HEK293 (cell line): Measurements from ENCODE around the gene RGS14.

ENCODE experiments used
- GLI2 ChIP-seq: fragments of 450-650 bp; formaldehyde crosslinking; IDR thresholded peaks from 2 replicates; pipeline ENCODE4; 2017; ENCODE audit warnings: missing biosample characterization, missing genetic modification characterization, low read depth, borderline replicate concordance
- HOXD13 ChIP-seq: sonication (generic); formaldehyde crosslinking; IDR thresholded peaks from 2 replicates; pipeline ENCODE4 v1.8.0; 2022; ENCODE audit warnings: missing genetic modification reagents, borderline replicate concordance
- KLF1 ChIP-seq: fragments of 450-650 bp; formaldehyde crosslinking; IDR thresholded peaks from 2 replicates; pipeline ENCODE4 v1.5.1; 2016; ENCODE audit warnings: missing biosample characterization, missing genetic modification characterization
- PRDM1 ChIP-seq: fragments of 450-650 bp; formaldehyde crosslinking; IDR thresholded peaks from 2 replicates; pipeline ENCODE4; 2016; ENCODE audit warnings: missing biosample characterization, missing genetic modification characterization
- REPIN1 ChIP-seq: fragments of 450-650 bp; formaldehyde crosslinking; IDR thresholded peaks from 2 replicates; pipeline ENCODE4 v1.5.1; 2017; ENCODE audit warnings: missing biosample characterization, missing genetic modification characterization, low read depth
- SCRT1 ChIP-seq: fragments of 450-650 bp; formaldehyde crosslinking; IDR thresholded peaks from 2 replicates; pipeline ENCODE4 v1.5.1; 2016; ENCODE audit warnings: missing biosample characterization, missing genetic modification characterization, borderline replicate concordance
- SCRT2 ChIP-seq: fragments of 450-650 bp; formaldehyde crosslinking; IDR thresholded peaks from 2 replicates; pipeline ENCODE4 v1.5.1; 2016; ENCODE audit warnings: missing biosample characterization, missing genetic modification characterization
- ZBTB7A ChIP-seq: fragments of 450-650 bp; formaldehyde crosslinking; IDR thresholded peaks from 2 replicates; pipeline ENCODE4 v1.5.1; 2016; ENCODE audit warnings: low read depth, missing biosample characterization, missing genetic modification characterization
- ZNF133 ChIP-seq: fragments of 450-650 bp; formaldehyde crosslinking; IDR thresholded peaks from 2 replicates; pipeline ENCODE4 v1.5.1; 2016; ENCODE audit warnings: missing biosample characterization, missing genetic modification characterization
- ZNF16 ChIP-seq: fragments of 450-650 bp; formaldehyde crosslinking; IDR thresholded peaks from 2 replicates; pipeline ENCODE4 v1.5.1; 2016; ENCODE audit warnings: low read depth, missing biosample characterization, missing genetic modification characterization
- ZNF184 ChIP-seq: fragments of 450-650 bp; IDR thresholded peaks from 2 replicates; pipeline ENCODE4 v1.5.1; 2018; ENCODE audit warnings: missing biosample characterization, mild to moderate bottlenecking, missing genetic modification characterization
- ZNF2 ChIP-seq: fragments of 450-650 bp; formaldehyde crosslinking; IDR thresholded peaks from 2 replicates; pipeline ENCODE4 v1.5.1; 2016; ENCODE audit warnings: missing biosample characterization, missing genetic modification characterization
- ZNF266 ChIP-seq: fragments of 450-650 bp; formaldehyde crosslinking; IDR thresholded peaks from 2 replicates; pipeline ENCODE4 v1.5.1; 2016; ENCODE audit warnings: missing biosample characterization, missing genetic modification characterization, low read depth
- ZNF292 ChIP-seq: fragments of 450-650 bp; formaldehyde crosslinking; IDR thresholded peaks from 2 replicates; pipeline ENCODE4 v1.5.1; 2016; ENCODE audit warnings: low read depth, missing biosample characterization, missing genetic modification characterization, borderline replicate concordance
- ZNF354C ChIP-seq: fragments of 450-650 bp; formaldehyde crosslinking; IDR thresholded peaks from 2 replicates; pipeline ENCODE4 v1.5.1; 2016; ENCODE audit warnings: missing biosample characterization, missing genetic modification characterization, low read depth, borderline replicate concordance
- ZNF544 ChIP-seq: fragments of 450-650 bp; formaldehyde crosslinking; IDR thresholded peaks from 2 replicates; pipeline ENCODE4 v1.5.0; 2017; ENCODE audit warnings: missing biosample characterization, missing genetic modification characterization
- ZNF626 ChIP-seq: fragments of 450-650 bp; sonication (Bioruptor Pico); formaldehyde crosslinking; IDR thresholded peaks from 2 replicates; pipeline ENCODE4 v1.5.1; 2018; ENCODE audit warnings: missing biosample characterization, missing genetic modification characterization, inconsistent platforms
- ZNF791 ChIP-seq: fragments of 450-650 bp; formaldehyde crosslinking; IDR thresholded peaks from 2 replicates; pipeline ENCODE4 v1.5.1; 2016; ENCODE audit warnings: missing biosample characterization, missing genetic modification characterization
- ZNF830 ChIP-seq: fragments of 450-650 bp; IDR thresholded peaks from 2 replicates; pipeline ENCODE4 v1.5.0; 2018; ENCODE audit warnings: missing biosample characterization, missing genetic modification characterization, low read depth, mild to moderate bottlenecking, moderate library complexity
- ZNF843 ChIP-seq: fragments of 450-650 bp; formaldehyde crosslinking; IDR thresholded peaks from 2 replicates; pipeline ENCODE4 v1.5.1; 2016; ENCODE audit warnings: missing biosample characterization, missing genetic modification characterization
- TF ChIP-seq, protein P1 (sequence below): fragments of 450-650 bp; formaldehyde crosslinking; IDR thresholded peaks from 2 replicates; pipeline ENCODE4 v1.5.1; 2016; ENCODE audit warnings: missing biosample characterization, missing genetic modification characterization
- TF ChIP-seq, protein P2 (sequence below): fragments of 450-650 bp; formaldehyde crosslinking; IDR thresholded peaks from 2 replicates; pipeline ENCODE4 v1.5.1; 2017; ENCODE audit warnings: missing biosample characterization, missing genetic modification characterization
- TF ChIP-seq, protein P3 (sequence below): fragments of 450-650 bp; formaldehyde crosslinking; conservative IDR thresholded peaks from 2 replicates; pipeline ENCODE4 v1.5.1; 2016; ENCODE audit warnings: low read depth, missing biosample characterization, missing genetic modification characterization
- TF ChIP-seq, protein P4 (sequence below): fragments of 450-650 bp; formaldehyde crosslinking; IDR thresholded peaks from 2 replicates; pipeline ENCODE4 v1.5.1; 2016; ENCODE audit warnings: missing biosample characterization, missing genetic modification characterization
- TF ChIP-seq, protein P5 (sequence below): fragments of 450-650 bp; formaldehyde crosslinking; IDR thresholded peaks from 2 replicates; pipeline ENCODE4 v1.5.1; 2016; ENCODE audit warnings: missing biosample characterization, missing genetic modification characterization

The RGS14 gene

DNA sequence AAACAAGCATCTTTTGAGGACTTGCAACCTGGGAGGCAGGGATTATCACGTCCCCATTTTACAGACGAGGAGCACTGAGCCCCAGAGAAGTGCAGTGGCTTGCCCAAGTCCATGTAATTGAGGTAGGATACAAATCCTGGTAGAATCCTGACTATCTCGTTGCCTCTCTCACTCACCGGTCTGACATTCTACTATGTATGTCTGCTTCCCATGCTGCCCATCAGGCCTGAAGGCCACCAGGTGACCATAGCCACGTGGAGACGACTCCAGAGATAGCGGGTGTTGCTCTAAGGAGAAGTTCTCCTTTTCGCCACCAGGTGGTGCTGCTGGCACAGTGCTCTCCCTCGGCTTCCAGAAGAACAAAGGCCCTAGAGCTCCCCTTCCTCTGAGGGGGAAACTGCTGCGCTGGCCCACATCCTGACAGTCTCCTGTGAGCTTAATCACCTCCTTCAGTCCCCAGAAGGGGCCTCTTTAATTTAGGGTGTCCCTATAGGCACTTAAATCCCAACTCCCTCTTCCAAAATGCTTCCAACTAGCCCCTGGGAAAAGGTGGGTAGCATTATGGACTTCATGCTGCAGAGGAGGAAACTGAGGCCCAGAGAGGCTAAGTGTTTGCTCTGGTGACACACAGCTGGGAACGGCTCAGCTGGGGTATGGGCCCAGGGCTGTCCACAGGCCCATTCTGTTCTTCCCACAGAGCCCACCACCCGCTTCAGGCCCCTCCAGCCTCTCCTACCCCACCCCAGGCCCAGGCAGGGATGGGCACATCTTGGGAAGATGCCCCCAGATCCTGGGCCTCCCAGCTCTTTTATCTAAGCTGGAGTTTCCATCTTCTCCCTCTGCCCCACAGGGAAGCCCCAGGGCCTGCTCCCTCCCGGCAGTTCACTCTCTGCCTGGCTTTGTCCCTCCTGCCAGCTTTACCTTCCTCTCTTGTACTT is 32.9 kb downstream of the RGS14 start (continued):
- TF ChIP-seq, protein P1, sequence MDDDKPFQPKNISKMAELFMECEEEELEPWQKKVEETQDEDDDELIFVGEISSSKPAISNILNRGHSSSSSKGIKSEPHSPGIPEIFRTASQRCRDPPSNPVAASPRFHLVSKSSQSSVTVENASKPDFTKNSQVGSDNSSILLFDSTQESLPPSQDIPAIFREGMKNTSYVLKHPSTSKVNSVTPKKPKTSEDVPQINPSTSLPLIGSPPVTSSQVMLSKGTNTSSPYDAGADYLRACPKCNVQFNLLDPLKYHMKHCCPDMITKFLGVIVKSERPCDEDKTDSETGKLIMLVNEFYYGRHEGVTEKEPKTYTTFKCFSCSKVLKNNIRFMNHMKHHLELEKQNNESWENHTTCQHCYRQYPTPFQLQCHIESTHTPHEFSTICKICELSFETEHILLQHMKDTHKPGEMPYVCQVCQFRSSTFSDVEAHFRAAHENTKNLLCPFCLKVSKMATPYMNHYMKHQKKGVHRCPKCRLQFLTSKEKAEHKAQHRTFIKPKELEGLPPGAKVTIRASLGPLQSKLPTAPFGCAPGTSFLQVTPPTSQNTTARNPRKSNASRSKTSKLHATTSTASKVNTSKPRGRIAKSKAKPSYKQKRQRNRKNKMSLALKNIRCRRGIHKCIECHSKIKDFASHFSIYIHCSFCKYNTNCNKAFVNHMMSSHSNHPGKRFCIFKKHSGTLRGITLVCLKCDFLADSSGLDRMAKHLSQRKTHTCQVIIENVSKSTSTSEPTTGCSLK (tag by site-specific recombination) = no peak
- no peak for TF ChIP-seq ZNF292 (tag by site-specific recombination)
- TF ChIP-seq, protein P2, sequence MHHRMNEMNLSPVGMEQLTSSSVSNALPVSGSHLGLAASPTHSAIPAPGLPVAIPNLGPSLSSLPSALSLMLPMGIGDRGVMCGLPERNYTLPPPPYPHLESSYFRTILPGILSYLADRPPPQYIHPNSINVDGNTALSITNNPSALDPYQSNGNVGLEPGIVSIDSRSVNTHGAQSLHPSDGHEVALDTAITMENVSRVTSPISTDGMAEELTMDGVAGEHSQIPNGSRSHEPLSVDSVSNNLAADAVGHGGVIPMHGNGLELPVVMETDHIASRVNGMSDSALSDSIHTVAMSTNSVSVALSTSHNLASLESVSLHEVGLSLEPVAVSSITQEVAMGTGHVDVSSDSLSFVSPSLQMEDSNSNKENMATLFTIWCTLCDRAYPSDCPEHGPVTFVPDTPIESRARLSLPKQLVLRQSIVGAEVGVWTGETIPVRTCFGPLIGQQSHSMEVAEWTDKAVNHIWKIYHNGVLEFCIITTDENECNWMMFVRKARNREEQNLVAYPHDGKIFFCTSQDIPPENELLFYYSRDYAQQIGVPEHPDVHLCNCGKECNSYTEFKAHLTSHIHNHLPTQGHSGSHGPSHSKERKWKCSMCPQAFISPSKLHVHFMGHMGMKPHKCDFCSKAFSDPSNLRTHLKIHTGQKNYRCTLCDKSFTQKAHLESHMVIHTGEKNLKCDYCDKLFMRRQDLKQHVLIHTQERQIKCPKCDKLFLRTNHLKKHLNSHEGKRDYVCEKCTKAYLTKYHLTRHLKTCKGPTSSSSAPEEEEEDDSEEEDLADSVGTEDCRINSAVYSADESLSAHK (tag by site-specific recombination) = no peak
- TF ChIP-seq ZNF544 = no peak
- TF ChIP-seq ZNF354C (tag by site-specific recombination) = no peak
- no peak for TF ChIP-seq SCRT1 (tag by site-specific recombination)
- TF ChIP-seq ZBTB7A (tag by site-specific recombination) = no peak
- no peak for TF ChIP-seq REPIN1 (tag by site-specific recombination)
- TF ChIP-seq, protein P3, sequence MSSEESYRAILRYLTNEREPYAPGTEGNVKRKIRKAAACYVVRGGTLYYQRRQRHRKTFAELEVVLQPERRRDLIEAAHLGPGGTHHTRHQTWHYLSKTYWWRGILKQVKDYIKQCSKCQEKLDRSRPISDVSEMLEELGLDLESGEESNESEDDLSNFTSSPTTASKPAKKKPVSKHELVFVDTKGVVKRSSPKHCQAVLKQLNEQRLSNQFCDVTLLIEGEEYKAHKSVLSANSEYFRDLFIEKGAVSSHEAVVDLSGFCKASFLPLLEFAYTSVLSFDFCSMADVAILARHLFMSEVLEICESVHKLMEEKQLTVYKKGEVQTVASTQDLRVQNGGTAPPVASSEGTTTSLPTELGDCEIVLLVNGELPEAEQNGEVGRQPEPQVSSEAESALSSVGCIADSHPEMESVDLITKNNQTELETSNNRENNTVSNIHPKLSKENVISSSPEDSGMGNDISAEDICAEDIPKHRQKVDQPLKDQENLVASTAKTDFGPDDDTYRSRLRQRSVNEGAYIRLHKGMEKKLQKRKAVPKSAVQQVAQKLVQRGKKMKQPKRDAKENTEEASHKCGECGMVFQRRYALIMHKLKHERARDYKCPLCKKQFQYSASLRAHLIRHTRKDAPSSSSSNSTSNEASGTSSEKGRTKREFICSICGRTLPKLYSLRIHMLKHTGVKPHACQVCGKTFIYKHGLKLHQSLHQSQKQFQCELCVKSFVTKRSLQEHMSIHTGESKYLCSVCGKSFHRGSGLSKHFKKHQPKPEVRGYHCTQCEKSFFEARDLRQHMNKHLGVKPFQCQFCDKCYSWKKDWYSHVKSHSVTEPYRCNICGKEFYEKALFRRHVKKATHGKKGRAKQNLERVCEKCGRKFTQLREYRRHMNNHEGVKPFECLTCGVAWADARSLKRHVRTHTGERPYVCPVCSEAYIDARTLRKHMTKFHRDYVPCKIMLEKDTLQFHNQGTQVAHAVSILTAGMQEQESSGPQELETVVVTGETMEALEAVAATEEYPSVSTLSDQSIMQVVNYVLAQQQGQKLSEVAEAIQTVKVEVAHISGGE (tag by site-specific recombination) = no peak
- no peak for TF ChIP-seq SCRT2
- no peak for TF ChIP-seq GLI2 (tag by site-specific recombination)
- no peak for TF ChIP-seq ZNF133 (tag by site-specific recombination)
- peak; percentile 100 for TF ChIP-seq ZNF2 (tag by site-specific recombination)
- TF ChIP-seq ZNF184 (tag by site-specific recombination) = no peak
- TF ChIP-seq, protein P4, sequence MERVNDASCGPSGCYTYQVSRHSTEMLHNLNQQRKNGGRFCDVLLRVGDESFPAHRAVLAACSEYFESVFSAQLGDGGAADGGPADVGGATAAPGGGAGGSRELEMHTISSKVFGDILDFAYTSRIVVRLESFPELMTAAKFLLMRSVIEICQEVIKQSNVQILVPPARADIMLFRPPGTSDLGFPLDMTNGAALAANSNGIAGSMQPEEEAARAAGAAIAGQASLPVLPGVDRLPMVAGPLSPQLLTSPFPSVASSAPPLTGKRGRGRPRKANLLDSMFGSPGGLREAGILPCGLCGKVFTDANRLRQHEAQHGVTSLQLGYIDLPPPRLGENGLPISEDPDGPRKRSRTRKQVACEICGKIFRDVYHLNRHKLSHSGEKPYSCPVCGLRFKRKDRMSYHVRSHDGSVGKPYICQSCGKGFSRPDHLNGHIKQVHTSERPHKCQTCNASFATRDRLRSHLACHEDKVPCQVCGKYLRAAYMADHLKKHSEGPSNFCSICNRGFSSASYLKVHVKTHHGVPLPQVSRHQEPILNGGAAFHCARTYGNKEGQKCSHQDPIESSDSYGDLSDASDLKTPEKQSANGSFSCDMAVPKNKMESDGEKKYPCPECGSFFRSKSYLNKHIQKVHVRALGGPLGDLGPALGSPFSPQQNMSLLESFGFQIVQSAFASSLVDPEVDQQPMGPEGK (tag by site-specific recombination) = no peak; the same call in 1 of the 2 replicates
- TF ChIP-seq ZNF16 = no peak
- no peak for TF ChIP-seq ZNF266 (tag by site-specific recombination)
- TF ChIP-seq HOXD13 (CRISPR knock-in tag) = no peak
- no peak for TF ChIP-seq ZNF626
- no peak for TF ChIP-seq ZNF791 (tag by site-specific recombination)
- TF ChIP-seq KLF1 (tag by site-specific recombination) = no peak
- TF ChIP-seq, protein P5, sequence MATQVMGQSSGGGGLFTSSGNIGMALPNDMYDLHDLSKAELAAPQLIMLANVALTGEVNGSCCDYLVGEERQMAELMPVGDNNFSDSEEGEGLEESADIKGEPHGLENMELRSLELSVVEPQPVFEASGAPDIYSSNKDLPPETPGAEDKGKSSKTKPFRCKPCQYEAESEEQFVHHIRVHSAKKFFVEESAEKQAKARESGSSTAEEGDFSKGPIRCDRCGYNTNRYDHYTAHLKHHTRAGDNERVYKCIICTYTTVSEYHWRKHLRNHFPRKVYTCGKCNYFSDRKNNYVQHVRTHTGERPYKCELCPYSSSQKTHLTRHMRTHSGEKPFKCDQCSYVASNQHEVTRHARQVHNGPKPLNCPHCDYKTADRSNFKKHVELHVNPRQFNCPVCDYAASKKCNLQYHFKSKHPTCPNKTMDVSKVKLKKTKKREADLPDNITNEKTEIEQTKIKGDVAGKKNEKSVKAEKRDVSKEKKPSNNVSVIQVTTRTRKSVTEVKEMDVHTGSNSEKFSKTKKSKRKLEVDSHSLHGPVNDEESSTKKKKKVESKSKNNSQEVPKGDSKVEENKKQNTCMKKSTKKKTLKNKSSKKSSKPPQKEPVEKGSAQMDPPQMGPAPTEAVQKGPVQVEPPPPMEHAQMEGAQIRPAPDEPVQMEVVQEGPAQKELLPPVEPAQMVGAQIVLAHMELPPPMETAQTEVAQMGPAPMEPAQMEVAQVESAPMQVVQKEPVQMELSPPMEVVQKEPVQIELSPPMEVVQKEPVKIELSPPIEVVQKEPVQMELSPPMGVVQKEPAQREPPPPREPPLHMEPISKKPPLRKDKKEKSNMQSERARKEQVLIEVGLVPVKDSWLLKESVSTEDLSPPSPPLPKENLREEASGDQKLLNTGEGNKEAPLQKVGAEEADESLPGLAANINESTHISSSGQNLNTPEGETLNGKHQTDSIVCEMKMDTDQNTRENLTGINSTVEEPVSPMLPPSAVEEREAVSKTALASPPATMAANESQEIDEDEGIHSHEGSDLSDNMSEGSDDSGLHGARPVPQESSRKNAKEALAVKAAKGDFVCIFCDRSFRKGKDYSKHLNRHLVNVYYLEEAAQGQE (tag by site-specific recombination) = no peak
- TF ChIP-seq ZNF843 (tag by site-specific recombination) = no peak
- TF ChIP-seq ZNF830 (tag by site-specific recombination) = no peak
- TF ChIP-seq PRDM1 (tag by site-specific recombination) = no peak
